GM18505 (cell line): ENCODE measurements around the gene MDN1.

Source experiments
- ATAC-seq: cut with Tn5 transposase; IDR thresholded peaks from one replicate; pipeline ENCODE4 v1.9.1; 2021; ENCODE audit not compliant: unreplicated experiment
- POLR2A ChIP-seq: IDR thresholded peaks from 4 replicates; pipeline ENCODE4 v1.6.1; 2011; ENCODE audit warnings: borderline replicate concordance; ENCODE audit not compliant: insufficient read depth, insufficient read length; ENCODE audit errors: extremely low read depth

The MDN1 gene

DNA sequence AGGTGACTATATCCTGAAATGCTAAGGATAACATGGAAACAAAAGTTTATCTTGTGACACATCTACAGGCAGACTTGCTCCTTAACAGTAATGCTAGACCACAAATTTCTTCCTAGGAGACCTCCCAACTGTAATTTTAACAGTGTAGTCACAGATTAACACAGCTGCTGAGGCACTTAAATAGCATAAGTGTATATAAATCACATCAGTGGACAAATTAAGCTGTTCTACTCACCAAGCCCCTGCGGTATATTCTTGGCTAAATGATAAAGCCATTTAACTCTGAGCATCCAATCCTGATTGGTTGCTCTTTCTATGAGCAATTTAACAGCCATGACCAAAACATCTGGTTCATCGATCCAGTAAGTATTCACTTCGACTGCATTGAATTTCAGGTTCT, 107.8 kb downstream of the MDN1 start:
- no peak for TF ChIP-seq POLR2A
- no peak for ATAC-seq

DNA sequence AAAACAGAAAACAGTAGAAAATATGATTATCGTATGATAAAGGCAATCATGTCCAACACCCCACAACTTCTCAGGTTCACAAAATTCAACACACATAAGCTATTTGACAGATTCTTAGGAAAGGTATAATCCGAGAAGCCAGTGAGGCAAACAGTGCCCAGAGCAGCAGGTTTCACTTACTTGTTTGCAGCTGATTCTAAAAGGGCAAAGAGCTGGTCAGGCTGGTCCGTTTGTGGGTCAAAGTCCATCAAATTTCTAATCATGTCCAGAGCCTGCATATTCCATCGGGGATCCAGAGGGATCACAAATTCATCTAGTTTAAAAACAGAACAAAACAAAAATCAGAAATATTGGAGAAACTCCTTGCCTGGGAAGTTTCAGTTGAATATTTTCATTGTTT, 111.3 kb downstream of the MDN1 start:
- no peak for ATAC-seq
- TF ChIP-seq POLR2A, result no peak

DNA sequence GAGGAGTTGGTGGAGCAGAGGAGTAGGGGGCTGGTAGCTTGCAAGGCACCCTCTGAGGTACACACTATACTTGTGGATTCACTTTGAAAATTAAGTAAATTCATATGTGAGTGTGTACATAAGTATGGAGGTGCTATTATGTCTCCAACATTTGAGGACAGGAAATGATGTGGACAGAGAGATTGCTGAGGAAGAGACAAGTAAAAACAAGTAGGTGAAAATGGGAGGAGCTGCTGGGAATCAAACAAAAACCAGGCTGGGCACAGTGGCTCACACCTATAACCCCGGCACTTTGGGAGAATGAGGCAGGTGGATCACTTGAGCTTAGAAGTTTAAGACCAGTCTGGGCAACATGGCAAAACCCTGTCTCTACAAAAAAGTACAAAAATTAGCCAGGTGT, 111.8 kb downstream of the MDN1 start:
- no peak for TF ChIP-seq POLR2A
- no peak for ATAC-seq

DNA sequence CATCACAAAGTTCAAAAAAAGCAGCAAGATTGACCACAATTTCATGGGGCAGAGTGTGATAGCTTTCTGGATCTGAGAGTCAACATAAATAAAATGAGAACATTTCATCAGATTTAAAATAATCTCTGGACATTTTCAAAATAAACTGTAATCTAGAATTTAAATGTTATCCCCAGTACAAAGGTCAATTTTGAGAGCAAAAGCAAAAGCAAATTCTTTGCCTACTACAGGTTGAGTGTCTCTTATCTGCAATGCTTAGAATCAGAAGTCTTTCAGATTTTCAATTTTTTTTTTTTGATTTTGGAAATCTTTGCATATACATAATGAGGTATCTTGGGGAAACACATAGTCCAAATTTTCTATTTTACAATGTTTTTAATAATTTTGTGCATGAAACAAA, 113.5 kb downstream of the MDN1 start:
- TF ChIP-seq POLR2A, result no peak
- no peak for ATAC-seq

DNA sequence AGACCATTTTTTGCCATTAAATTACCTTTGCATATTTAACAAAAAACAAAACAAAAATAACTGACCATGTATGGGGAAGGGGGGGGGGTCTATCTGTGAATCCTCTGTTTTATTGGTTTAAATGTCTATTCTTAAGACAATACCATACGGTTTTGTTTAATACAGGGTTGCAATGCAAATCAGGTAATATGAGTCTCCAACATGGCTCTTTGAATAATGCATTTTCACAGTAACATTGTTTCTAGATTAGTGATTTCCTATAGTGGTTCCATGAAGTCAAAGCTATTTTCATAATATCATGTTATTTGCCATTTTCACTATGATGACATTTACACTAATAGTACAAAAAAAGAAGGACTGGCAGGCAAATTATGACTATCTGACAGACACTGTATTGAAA, 116.3 kb downstream of the MDN1 start:
- no peak for ATAC-seq
- no peak for TF ChIP-seq POLR2A

DNA sequence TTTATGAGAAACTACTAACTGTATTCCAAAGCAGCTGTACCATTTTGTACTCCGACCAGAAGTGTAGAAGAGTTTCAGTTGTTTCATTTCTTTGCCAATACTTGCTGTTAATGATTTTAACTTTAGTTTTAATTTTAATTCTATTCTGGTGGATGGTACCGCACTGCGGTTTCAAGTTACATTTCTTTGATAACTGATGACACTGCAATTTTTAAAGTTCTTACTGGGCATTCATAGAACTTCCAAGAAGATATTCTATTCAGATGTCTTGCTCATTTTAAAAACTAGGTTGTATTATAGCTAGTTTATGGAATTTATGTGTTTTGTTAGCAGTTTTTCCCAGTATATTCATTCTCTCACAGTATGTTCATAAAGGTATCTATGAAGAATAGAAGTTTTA, 117.2 kb downstream of the MDN1 start:
- ATAC-seq, result no peak

DNA sequence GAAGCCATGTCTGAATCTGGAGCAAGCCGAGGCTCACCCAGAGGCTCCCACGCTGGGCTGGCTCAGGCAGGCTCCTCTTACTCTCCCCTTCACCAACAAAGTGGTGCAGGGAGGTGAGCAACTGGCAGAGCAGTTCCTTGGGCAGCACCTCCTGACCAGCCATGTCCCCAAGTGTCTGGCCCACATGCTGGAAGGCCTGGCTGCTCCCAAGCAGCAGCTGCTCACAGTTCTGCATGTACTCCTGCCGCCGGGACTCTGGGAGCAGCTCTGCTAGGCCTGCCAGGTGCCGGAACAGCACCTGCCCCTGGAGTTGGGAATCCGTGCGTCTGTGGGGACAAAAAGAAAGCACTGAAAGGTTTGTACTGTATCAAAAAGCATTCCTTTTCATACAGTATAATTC, 123.9 kb downstream of the MDN1 start:
- ATAC-seq, result no peak
- no peak for TF ChIP-seq POLR2A

More for the DNA sequence above, 117.2 kb downstream of the MDN1 start:
- no peak for TF ChIP-seq POLR2A

DNA sequence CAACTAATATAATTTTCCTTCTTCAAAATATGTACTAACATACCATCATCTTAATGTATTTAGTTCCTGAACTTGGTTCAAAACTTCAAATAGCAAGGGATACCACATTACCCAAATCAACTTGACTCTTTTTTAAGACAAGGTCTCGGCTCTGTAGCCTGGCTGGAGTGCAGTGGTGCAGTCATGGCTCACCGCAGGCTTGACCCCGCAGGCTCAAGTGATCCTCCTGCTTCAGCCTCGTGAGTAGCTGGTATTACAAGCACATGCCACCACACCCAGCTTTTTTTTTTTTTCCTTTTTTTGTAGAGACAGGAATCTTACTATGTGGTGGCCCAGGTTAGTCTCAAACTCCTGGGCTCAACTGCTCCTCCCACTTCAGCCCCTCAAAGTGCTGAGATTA, 125.2 kb downstream of the MDN1 start:
- no peak for ATAC-seq
- TF ChIP-seq POLR2A, result no peak

DNA sequence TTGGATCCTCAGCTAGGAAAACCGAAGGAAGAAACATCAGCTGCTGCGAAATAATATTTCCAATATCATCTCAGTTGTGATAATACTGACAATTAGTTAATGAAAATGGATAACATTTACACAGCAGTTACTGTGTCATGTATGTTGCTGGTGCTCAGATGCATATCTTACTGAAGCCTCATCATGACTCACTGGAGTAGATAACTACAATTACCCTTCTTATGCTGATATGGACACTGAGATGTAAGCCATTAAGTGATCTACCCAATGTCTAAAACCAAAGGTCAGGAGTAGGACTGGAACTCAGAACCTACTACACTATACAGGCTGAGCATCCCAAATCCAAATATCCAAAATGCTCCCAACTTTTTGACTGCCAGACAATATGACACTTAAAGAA, 126.4 kb downstream of the MDN1 start:
- TF ChIP-seq POLR2A, result no peak
- no peak for ATAC-seq

DNA sequence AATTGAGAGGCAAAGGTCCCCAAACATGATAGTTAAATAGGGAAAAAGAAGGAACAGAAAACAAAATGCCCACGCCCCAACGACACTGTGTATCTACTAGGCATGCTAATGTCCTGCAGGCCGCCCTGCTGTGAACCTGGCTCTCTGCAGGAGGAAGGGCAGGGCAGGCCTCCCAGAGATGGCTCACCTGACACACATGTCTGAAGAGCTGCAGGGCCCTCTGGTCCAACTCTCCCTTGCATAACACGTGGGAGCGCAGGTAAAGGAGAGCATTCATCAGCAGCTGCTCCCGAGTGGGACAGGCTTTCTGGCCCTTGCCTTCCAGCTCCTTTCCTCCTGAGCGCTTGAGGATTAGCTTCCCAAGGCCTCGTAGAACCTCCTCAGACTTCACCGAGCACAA, 127.3 kb downstream of the MDN1 start:
- no peak for TF ChIP-seq POLR2A
- no peak for ATAC-seq

DNA sequence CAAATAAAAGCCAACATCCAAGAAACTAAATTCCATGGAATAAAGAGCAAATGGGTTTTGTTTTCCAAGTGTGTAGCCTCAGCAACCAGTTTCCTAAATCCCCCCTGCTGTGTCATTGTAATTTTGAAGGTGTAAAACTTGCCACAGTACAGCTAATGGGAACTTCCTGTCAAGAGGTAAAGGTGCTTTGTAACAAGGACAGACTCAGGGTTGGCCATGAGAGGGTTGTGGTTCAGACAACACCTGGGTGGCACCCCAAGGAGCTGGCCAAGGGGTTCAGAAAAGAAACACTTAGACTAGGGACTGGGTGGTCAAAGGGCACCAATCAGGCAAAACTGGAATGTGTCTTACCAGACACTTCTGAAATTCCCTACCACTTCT, 128.7 kb downstream of the MDN1 start:
- TF ChIP-seq POLR2A, result no peak
- no peak for ATAC-seq

DNA sequence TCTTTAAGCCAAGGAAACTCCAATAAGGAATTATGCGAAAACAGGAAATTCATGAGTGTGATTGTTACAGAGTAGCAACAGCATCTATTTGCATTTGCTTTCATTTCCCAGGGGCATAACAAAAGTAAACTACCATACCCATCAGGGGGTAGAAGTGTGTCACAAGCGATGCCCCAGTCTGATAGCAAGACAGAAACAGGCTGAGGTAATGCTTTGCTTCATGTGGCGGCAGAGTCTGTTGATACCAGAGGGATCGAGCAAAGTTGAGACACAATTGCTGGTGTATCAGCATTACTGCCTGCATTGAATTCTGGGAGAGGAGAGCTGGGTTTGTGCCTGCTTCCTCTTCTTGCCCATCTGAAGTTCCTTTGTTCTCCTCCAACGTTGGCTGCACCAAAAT, 129.9 kb downstream of the MDN1 start:
- no peak for ATAC-seq

DNA sequence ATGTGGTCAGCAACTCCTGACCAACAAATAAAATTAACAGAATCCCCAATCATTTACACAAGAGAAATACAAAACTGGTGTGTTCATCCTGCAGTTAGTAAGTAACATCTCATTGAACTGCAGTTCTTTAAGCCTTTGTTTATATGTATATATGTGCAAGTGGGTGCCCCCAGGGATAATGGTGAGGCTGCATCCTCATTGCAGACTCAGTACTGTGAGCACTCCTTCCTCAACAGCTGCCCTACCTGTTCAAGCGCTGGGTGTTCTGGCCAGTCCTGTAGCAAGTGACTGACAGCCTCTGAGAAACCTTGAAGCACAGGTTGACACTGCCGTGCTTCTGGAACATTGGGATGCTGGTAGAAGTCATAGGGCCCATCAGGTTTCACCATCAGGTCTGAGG, 131.3 kb downstream of the MDN1 start:
- no peak for TF ChIP-seq POLR2A
- no peak for ATAC-seq

More for the DNA sequence above, 129.9 kb downstream of the MDN1 start:
- TF ChIP-seq POLR2A, result no peak

DNA sequence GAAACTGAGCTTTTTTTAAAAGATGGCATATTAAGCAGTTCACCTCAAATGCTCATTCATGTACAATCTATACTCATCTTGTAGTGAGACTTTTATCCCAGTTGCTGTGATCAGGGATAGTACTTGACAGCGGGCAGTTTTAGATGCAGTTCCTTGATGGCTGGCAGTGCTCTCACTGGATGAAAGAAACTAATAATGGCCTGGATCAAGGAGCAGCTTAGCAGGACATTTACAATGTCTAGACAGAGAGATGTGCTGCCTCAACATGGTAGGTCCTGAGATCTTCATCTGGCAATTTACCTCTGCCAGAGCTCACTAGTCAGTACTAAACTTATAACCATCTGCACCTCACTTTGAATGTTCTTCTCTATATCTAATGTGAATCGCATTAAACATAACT, 134.3 kb downstream of the MDN1 start:
- no peak for ATAC-seq
- TF ChIP-seq POLR2A, result no peak

DNA sequence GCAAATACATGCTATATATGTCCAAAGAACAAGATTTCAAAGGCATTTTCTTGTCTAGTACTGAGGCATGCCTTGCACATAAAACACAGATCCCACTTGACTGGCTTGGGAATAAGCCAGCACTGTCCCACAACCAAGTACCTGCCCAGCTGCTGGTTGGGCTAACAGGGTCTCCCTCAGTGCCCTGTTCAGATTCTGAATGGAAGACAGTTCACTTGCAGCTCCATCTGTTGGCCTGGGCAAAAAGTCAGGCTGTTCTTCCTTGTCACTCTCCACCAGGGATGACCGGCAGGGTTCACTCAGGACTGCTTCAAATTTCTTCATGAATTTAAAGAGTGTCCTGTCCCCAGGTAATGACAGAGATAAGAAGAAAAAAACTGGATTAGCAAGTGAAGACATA, 136.6 kb downstream of the MDN1 start:
- no peak for ATAC-seq

DNA sequence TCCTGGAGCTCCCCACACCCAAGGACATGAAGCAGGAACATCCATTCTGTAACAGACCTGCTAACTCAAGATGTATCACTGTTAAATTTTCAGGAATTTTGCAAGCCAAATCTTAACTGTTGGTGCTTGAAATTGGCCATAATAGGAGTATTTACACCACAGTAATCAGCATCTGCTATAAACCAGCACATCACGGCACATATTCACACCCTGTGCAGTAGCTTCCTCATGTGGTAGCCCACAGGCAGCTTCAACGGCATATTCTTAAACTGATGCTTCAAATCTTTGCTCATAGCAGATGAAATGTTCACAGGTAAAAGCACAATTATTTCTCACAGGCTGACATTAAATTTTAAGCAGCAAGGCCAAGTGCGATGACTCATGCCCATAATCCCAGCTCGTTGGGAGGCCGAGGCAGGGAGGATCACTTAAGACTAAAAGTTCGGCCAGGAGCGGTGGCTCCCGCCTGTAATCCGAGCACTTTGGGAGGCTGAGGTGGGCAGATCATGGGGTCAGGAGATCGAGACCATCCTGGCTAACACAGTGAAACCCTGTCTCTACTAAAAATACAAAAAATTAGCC, 137.5 kb downstream of the MDN1 start:
- no peak for TF ChIP-seq POLR2A
- ATAC-seq, result no peak

More for the DNA sequence above, 136.6 kb downstream of the MDN1 start:
- TF ChIP-seq POLR2A, result no peak

DNA sequence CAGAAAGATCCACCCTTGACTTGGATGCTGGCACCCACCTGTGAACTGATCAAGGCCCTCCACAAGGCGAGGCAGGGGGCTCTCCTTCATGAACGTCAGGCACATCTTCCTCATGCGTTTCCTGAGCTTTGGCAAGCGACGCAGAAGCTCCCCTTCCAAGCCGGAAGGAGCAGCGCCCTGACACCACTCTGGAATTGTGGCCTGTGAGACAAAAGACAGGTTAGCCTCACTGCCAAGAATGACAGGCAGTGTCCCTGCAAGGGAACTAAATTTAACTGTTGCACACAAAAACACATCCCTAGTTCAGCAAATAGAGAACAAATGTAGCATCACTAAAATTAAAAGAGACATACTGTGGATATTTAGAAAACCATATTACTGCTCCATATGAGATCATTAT, 139.0 kb downstream of the MDN1 start:
- no peak for ATAC-seq
- no peak for TF ChIP-seq POLR2A
